NCI-H2107 (cell line): ENCODE results near the gene APOA5.

Source experiments
- DNase-seq: peaks from one replicate; lab custom pipeline; 2025; lab: John Stamatoyannopoulos, UW

APOA5 gene

DNA sequence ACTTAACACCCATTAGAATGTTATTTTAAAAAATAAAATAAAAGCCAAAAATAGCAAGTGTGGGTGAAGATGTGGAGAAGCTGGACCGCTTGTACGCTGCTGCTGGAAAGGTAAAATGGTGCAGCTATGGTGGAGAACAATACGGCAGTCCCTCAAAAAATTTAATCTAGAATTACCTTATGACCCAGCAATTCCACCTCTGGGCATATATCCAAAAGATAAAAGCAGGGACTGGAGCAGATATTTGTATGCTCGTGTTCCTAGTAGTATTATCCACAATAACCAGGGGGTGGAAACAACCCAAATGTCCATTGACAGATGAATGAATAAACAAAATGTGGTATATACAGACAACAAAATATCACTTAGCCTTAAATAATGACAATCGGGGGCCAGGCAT, 6.1 kb upstream of the APOA5 start:
- no peak for DNase-seq

DNA sequence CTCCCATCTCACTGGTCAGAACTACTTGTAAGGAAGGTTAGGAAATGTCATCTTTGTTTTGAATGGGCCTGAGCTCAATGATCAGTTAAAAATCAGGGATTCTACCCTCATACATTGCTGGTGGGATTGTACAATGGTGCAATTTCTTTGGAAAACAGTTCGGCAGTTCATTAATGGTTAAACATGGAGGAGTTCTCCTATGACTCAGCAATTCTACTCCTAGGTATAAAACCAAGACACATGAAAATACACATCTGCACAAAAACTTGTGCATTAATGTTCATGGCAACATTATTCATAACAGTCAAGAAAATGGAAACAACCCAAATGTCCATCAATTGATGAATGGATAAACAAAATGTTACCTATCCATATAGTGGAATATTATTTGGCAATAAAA, 4.9 kb upstream of the APOA5 start:
- DNase-seq = no peak

DNA sequence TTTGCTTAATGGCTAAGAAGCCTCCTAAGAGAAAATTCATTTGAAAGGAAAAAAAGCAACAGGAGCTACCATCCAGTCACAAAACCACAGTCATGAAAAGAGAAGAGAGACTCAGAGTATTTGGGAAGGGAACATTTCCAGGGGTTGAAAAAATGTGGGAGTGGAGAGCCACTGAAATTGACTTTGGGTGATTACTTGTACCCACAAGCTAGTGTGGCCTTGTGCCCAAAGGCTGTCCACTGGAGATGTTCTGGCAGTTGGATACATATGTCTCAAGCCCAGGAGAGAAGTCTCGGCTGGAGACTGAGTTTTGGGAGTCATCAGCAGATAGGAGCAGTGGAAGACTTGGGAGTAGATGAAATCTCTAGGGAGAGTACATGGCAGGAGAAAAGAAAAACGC, 3.2 kb upstream of the APOA5 start:
- no peak for DNase-seq

- DNase-seq = no peak
These were observed 2.1 kb upstream of the APOA5 start for GRCh38 chr11:116793772-116794097.

DNA sequence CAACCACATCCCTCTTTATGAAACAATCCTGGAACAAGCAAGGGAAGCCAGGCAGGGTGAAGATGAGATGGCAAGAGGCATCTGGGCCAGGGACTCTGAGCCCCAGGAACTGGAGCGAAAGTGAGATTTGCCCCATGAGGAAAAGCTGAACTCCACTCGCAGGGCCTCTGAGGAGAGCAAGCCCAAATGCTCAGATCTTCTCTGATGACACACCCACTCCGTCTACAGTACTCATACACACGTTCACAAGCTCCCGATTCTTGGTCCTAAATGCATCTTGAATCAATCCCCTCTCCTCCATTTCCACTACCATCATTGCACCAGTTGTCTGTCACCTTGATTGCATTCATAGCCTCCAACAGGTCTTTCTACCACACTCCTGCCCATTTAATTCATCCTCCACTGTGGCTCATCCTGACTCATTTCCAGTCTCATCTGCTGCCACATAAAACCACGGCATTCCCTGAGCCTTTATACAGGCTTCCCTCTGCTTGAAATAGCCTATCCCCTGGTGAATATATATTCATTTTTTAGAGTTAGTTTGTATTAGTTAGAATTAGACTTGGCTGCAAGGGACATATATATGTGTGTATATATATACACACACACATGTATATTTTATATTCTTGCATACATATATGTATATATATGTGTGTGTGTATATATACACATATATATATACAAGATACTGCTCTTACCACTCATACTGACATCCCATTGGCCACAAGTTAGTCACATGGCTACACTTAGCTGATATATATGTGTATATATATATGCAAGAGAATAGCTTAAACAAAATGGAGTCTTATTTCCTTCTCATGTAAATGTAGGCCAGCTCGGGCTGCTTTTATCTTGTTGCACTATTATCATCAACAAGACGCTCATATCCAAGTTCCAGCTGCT, 1.4 kb upstream of the APOA5 start:
- no peak for DNase-seq

DNA sequence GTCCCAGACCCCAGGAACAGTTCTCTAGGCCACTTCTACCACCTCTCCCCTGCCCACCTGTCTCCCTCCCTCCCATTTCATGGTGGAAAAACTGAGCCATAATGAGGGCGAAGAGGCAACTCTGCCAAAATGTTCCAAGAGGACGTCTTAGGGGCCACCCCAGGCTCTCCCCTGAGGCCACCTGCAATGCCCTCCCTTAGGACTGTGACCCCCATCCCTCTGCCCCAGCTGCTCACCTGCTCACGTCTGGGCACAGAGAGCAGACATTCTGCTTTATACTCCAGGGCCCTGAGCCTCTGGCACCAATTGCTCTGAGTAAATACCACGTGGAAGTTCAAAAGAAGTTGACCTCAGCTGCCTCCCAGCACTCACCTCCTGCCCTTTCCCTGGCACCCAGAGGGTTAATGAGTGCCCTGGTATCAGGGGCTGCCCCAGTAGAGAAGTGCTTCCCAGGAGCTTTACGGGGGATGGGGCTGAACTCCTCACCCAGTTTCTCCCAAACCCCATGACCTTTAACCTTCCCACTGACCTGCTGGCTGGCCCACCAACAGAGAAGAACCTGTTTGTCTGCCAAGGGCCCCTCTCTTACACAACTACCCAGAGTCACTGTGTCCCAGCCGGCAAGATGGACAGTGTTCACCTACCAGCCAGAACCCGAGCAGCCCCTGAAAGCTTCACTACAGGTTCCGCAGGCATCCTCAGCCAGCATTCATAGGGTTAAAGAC, 627 bp upstream of the APOA5 start:
- no peak for DNase-seq

DNA sequence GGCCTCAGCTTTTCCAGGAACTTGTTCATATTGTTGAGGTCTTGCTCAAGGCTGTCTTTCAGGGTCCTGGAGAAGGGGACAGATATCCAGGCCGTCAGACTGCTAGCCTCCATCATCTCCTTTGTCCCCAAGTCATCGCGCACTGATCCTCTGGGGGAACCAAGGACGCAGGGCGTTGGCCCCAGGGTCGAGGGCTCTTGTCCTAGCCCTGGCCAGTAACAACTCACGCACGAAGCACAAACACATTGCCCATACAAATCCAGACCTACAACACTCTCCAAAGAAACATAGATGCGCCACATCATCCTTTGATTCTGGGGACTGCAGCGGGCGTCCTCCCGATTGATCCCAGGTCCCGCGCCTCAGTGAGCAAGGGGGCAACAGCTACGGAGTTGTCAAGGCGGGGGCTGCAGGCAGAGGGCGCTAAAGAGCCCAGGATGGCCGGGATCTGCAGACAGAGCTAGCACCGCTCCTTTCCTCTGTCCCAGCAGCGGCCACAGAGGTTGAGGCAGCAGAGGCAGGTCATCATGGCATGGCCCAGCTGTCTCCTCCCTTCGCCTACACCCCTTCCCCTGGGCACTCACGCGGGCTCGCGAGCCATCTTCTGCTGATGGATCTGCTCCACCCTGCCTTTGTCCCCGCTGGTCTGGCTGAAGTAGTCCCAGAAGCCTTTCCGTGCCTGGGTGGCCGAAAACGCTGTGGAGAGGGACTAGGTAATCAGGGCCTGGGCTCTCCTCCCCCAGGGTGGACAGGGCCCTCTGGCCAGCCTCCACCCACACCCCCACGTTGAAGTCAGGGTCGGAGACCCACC, 472 bp downstream of the APOA5 start:
- peak; percentile 28 for DNase-seq

GRCh38 chr11:116790167-116791001, 1.3 kb downstream of the APOA5 start:
- DNase-seq = no peak

- DNase-seq = no peak
These were observed 2.7 kb downstream of the APOA5 start for GRCh38 chr11:116788975-116789374.

- no peak for DNase-seq
These were observed 3.1 kb downstream of the APOA5 start for GRCh38 chr11:116788534-116788933.

- DNase-seq = peak; percentile 44
These were observed 3.7 kb downstream of the APOA5 start, which contains the start of gene ZPR1 for GRCh38 chr11:116787786-116788486. Gene ZPR1 (minus strand): TSS chr11:116788023. CDS start chr11:116787990, 33 bp downstream.

- DNase-seq = no peak
These were observed 4.3 kb downstream of the APOA5 start for GRCh38 chr11:116787436-116787785.

DNA sequence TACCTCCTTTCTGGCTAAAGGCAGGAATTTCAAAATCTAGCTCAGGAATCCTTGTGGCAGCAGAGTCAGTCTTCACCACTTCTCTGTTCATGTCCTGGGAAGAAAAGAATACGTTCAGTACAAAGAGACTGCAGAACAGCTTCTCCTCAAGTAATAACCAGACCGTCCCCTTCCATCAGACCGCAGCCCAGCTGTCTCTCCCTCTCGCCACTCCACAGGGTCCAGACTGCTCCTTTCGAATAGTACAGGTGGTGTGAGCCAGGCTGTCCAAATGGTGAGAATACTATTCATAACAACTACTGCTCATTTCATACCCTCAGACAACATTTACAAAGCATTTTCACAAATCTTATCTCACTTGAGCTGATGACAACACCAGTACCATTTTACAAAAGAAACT, 4.7 kb downstream of the APOA5 start:
- DNase-seq = no peak

DNA sequence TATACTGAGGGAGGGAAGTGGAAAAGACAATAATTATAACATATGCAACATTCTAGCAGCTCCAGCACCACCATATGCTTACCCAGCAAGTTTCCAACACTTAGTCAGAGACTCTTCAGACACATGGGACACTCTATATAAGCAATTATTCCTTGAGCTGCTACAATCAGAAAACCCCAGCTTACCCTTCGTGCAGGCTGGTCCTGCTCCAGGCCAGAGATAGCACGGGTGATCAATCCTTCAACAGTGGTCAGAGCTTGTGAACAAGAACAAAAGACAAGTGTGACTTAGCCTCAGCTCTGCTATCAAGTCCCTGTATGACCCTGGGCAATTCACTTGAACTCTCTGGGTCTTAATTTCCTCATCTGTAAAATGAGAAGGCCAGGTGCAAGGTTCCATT, 5.4 kb downstream of the APOA5 start:
- no peak for DNase-seq

DNA sequence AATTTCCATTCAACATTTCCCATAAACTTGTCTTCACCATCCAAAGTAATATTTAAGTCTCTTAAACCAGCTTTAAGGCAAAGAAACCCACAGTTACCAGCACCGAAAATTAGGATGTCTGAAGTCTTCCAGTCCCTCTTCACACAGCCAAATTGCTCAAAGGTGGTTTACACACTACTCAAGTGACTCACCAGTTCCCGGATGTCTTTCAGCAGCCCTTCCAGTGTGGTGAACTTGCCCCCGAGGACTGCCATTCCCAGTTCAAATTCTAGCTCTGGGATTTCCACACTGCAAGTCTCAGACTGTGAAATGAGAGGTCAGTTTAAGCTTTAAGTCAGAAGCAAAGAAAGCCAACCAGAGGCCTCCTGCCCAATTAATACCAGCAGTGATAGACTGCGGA, 9.0 kb downstream of the APOA5 start:
- DNase-seq = no peak

- no peak for DNase-seq
These were observed 13.1 kb downstream of the APOA5 start for GRCh38 chr11:116778556-116778955.

GRCh38 chr11:116777056-116777455, 14.6 kb downstream of the APOA5 start:
- DNase-seq = no peak

DNA sequence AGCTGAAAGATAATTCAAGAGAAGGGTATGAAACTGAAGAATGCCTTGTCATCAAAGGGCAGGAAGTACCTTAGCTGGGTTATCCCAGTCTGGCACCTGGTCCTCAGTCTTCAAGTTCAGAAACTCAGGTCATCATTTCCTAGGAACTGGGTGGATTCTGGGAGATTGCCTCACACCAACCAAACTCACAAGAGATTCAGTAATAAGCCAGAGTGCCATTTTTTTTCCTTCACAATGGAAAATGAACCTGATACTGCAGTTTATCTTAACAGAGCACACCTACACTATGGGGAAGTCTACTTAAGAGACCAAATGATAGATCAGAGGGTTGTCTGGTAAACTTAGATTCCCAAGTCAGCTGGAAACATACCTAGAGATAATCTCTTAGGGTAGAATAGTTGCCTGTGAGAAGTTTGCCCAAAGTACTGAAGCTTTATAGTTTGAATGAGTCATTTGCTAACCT, 15.1 kb downstream of the APOA5 start:
- no peak for DNase-seq

- DNase-seq = no peak
These were observed 15.7 kb downstream of the APOA5 start for GRCh38 chr11:116775975-116776374.

DNA sequence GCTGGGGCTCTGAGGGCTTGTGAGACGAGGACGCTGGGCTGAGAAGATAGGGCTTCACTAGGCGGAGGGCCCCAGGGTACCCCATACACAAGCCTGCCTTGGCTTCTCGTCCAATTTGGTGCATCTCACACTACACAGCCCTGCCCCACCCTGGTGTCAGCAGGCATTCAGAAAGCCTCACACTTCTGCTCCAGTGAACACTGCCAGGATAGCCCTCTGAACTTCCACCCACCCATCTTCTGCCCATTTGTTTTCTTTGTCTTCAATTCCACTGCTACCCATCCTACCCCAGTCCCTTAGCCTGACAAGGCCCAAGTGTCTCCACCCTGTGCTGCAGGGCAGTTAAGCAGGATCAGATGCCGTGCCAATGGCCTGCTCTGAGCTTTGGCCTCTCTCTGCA, 17.0 kb downstream of the APOA5 start:
- no peak for DNase-seq
